Glutamatergic neuron (in vitro differentiated cells): ENCODE measurements around the gene EIF4G1. TPM values are rescaled to one million over a fixed set of nuclear protein-coding genes. Genes with fewer than 3 reads are reported as not detected.
A peak's percentile ranks its signal among the peaks of the same experiment; 100 is the strongest.

ENCODE experiments used
- DNase-seq: peaks from one replicate; pipeline ENCODE4 v3.0.0; 2022
- H3K27ac Mint-ChIP-seq: one replicate; pipeline ENCODE4 v1.8.0; 2020; ENCODE audit warnings: mild to moderate bottlenecking, mixed read lengths, inconsistent platforms; ENCODE audit not compliant: unreplicated experiment
- H3K27me3 Mint-ChIP-seq: one replicate; pipeline ENCODE4 v1.8.0; 2020; ENCODE audit warnings: mild to moderate bottlenecking, moderate library complexity, mixed read lengths, inconsistent platforms; ENCODE audit not compliant: unreplicated experiment
- H3K36me3 Mint-ChIP-seq: one replicate; pipeline ENCODE4 v1.8.0; 2020; ENCODE audit warnings: mild to moderate bottlenecking, mixed read lengths, inconsistent platforms; ENCODE audit not compliant: unreplicated experiment
- H3K4me1 Mint-ChIP-seq: one replicate; pipeline ENCODE4 v1.8.0; 2020; ENCODE audit warnings: mild to moderate bottlenecking, low read depth, mixed read lengths, inconsistent platforms; ENCODE audit not compliant: unreplicated experiment
- H3K4me3 Mint-ChIP-seq: one replicate; pipeline ENCODE4 v1.8.0; 2020; ENCODE audit warnings: mild to moderate bottlenecking, mixed read lengths, inconsistent platforms; ENCODE audit not compliant: unreplicated experiment
- H3K9me3 Mint-ChIP-seq: one replicate; pipeline ENCODE4 v1.8.0; 2020; ENCODE audit warnings: mild to moderate bottlenecking, moderate library complexity, mixed read lengths, inconsistent platforms; ENCODE audit not compliant: unreplicated experiment
- CTCF ChIP-seq: fragments of 200-600 bp; sonication (generic); IDR thresholded peaks from one replicate; pipeline ENCODE4 v1.5.0; 2021; ENCODE audit not compliant: partially characterized antibody, unreplicated experiment
- total RNA-seq: library from RNA; stranded (reverse); fragmentation: NEBNext Ultra II Directional; extraction: Animal tissue kit (Norgen Biotek cat#: 25700); gene quantifications from one replicate; pipeline ENCODE4 v1.2.1, GENCODE V29; 2021; ENCODE audit not compliant: unreplicated experiment

Gene EIF4G1
- total RNA-seq, 1 donor from 2014 or later, result 346 TPM

- no peak for TF ChIP-seq CTCF
- Mint-ChIP-seq H3K27me3 (peaks cover 10% of the 10 kb centered on the region), H3K4me3 (no peak overlapping the region), H3K4me1 (peaks cover 11% of the 10 kb centered on the region), H3K27ac (no peak overlapping the region), H3K36me3 (no peaks in the 10 kb centered on the region), H3K9me3 (peaks cover 7% of the 10 kb centered on the region)
- no peak for DNase-seq
These were observed 36.2 kb downstream of the EIF4G1 start for GRCh38 chr3:184350618-184351017.

- Mint-ChIP-seq H3K27ac (peak overlapping the region; percentile 90), H3K4me3 (peak overlapping the region; percentile 61), H3K27me3 (peaks cover 10% of the 10 kb centered on the region), H3K9me3 (peaks cover 7% of the 10 kb centered on the region), H3K36me3 (no peaks in the 10 kb centered on the region), H3K4me1 (peaks cover 10% of the 10 kb centered on the region)
- no peak for TF ChIP-seq CTCF
- no peak for DNase-seq
These were observed 37.2 kb downstream of the EIF4G1 start for GRCh38 chr3:184351511-184352148.

GRCh38 chr3:184352149-184352785 is 37.9 kb downstream of the EIF4G1 start:
- no peak overlapping the region for H3K27ac Mint-ChIP-seq

GRCh38 chr3:184352897-184353545 is 38.6 kb downstream of the EIF4G1 start:
- Mint-ChIP-seq H3K4me1 (peaks cover 8% of the 10 kb centered on the region), H3K4me3 (no peak overlapping the region), H3K9me3 (peaks cover 6% of the 10 kb centered on the region), H3K27me3 (peaks cover 8% of the 10 kb centered on the region), H3K27ac (no peak overlapping the region), H3K36me3 (no peaks in the 10 kb centered on the region)
- no peak for TF ChIP-seq CTCF
- no peak for DNase-seq

More at GRCh38 chr3:184352149-184352785, 37.9 kb downstream of the EIF4G1 start:
- no peaks in the 10 kb centered on the region for H3K36me3 Mint-ChIP-seq
- peaks cover 6% of the 10 kb centered on the region for H3K9me3 Mint-ChIP-seq
- peaks cover 7% of the 10 kb centered on the region for H3K27me3 Mint-ChIP-seq
- no peak overlapping the region for H3K4me3 Mint-ChIP-seq
- TF ChIP-seq CTCF, result no peak
- peaks cover 8% of the 10 kb centered on the region for H3K4me1 Mint-ChIP-seq
- no peak for DNase-seq

GRCh38 chr3:184353546-184353941 is 39.1 kb downstream of the EIF4G1 start:
- Mint-ChIP-seq H3K27ac (no peak overlapping the region), H3K4me1 (peaks cover 8% of the 10 kb centered on the region)

More at GRCh38 chr3:184353546-184353941, 39.1 kb downstream of the EIF4G1 start:
- Mint-ChIP-seq H3K36me3 (no peaks in the 10 kb centered on the region), H3K4me3 (no peak overlapping the region), H3K27me3 (peaks cover 11% of the 10 kb centered on the region), H3K9me3 (peaks cover 6% of the 10 kb centered on the region)
- no peak for DNase-seq
- no peak for TF ChIP-seq CTCF
